KMS-11 (cell line): Measurements from ENCODE around the gene FNIP1.

ENCODE experiments used
- H2AFZ ChIP-seq: fragments of 200-600 bp; sonication (generic); 2 replicates; pipeline ENCODE4 v1.6.1; 2016; ENCODE audit warnings: antibody characterized with exemption, mixed run types, low read depth
- H3K27ac ChIP-seq: fragments of 200-600 bp; sonication (generic); 2 replicates; pipeline ENCODE4 v1.6.1; 2016; ENCODE audit warnings: mild to moderate bottlenecking, mixed run types
- H3K27me3 ChIP-seq: fragments of 200-600 bp; sonication (generic); 2 replicates; pipeline ENCODE4 v1.6.1; 2017; ENCODE audit warnings: mild to moderate bottlenecking, low read depth, mixed run types, moderate library complexity; ENCODE audit not compliant: insufficient read depth
- H3K36me3 ChIP-seq: fragments of 200-600 bp; sonication (generic); 2 replicates; pipeline ENCODE4 v1.6.1; 2017; ENCODE audit warnings: mild to moderate bottlenecking, mixed run types; ENCODE audit not compliant: insufficient read depth
- H3K4me1 ChIP-seq: fragments of 200-600 bp; sonication (generic); 2 replicates; pipeline ENCODE4 v1.6.1; 2016; ENCODE audit warnings: mild to moderate bottlenecking, low read depth, mixed run types; ENCODE audit not compliant: poor library complexity, severe bottlenecking
- H3K4me2 ChIP-seq: fragments of 200-600 bp; sonication (generic); 2 replicates; pipeline ENCODE4 v1.7.0; 2016; ENCODE audit warnings: mild to moderate bottlenecking, mixed run types
- H3K4me3 ChIP-seq: fragments of 200-600 bp; sonication (generic); IDR thresholded peaks from 2 replicates; pipeline ENCODE4 v1.6.1; 2017; ENCODE audit warnings: low read depth, low read length, mixed read lengths; ENCODE audit not compliant: insufficient read depth
- H3K79me2 ChIP-seq: fragments of 200-600 bp; sonication (generic); 2 replicates; pipeline ENCODE4 v1.6.1; 2016; ENCODE audit warnings: low read depth, mixed run types; ENCODE audit not compliant: insufficient read depth
- H3K9ac ChIP-seq: fragments of 200-600 bp; sonication (generic); 2 replicates; pipeline ENCODE4 v1.6.1; 2016; ENCODE audit warnings: mild to moderate bottlenecking, mixed run types
- H4K20me1 ChIP-seq: fragments of 200-600 bp; sonication (generic); 2 replicates; pipeline ENCODE4 v1.6.1; 2016; ENCODE audit warnings: mild to moderate bottlenecking, mixed run types; ENCODE audit not compliant: insufficient read depth
- CTCF ChIP-seq: fragments of 200-600 bp; sonication (generic); conservative IDR thresholded peaks from 2 replicates; pipeline ENCODE4 v1.6.1; 2017; ENCODE audit warnings: low read depth, mild to moderate bottlenecking, antibody characterized with exemption, low read length, moderate library complexity, mixed read lengths

FNIP1 gene

GRCh38 chr5:131671994-131672655 is 124.7 kb downstream of the FNIP1 start:
- Histone ChIP-seq H3K36me3 (no peaks in the 10 kb centered on the region), H2AFZ (no peak overlapping the region), H3K4me1 (peaks cover 6% of the 10 kb centered on the region), H4K20me1 (no peaks in the 10 kb centered on the region), H3K9ac (no peak overlapping the region), H3K4me3 (no peak overlapping the region), H3K79me2 (no peaks in the 10 kb centered on the region), H3K27ac (no peak overlapping the region), H3K4me2 (no peak overlapping the region), H3K27me3 (no peaks in the 10 kb centered on the region)
- no peak for TF ChIP-seq CTCF

GRCh38 chr5:131671409-131671808 is 125.4 kb downstream of the FNIP1 start:
- no peak for TF ChIP-seq CTCF
- H3K27ac ChIP-seq = no peak overlapping the region
- no peak overlapping the region for H3K9ac ChIP-seq
- peaks cover 6% of the 10 kb centered on the region for H3K4me1 ChIP-seq
- H3K36me3 ChIP-seq = no peaks in the 10 kb centered on the region
- H3K4me3 ChIP-seq = no peak overlapping the region
- no peak overlapping the region for H3K4me2 ChIP-seq
- no peaks in the 10 kb centered on the region for H4K20me1 ChIP-seq
- no peaks in the 10 kb centered on the region for H3K27me3 ChIP-seq
- H3K79me2 ChIP-seq = no peaks in the 10 kb centered on the region
- no peak overlapping the region for H2AFZ ChIP-seq

- no peaks in the 10 kb centered on the region for H3K27me3 ChIP-seq
- H3K4me1 ChIP-seq = no peaks in the 10 kb centered on the region
- TF ChIP-seq CTCF = no peak
- no peak overlapping the region for H3K9ac ChIP-seq
- H3K36me3 ChIP-seq = no peaks in the 10 kb centered on the region
- H3K79me2 ChIP-seq = no peaks in the 10 kb centered on the region
- H2AFZ ChIP-seq = no peak overlapping the region
- H3K4me2 ChIP-seq = no peak overlapping the region
- H3K27ac ChIP-seq = no peak overlapping the region
- no peaks in the 10 kb centered on the region for H4K20me1 ChIP-seq
- no peak overlapping the region for H3K4me3 ChIP-seq
These were observed 131.9 kb downstream of the FNIP1 start for GRCh38 chr5:131664929-131665328.

- TF ChIP-seq CTCF = no peak
- H3K27me3 ChIP-seq = no peaks in the 10 kb centered on the region
- H3K27ac ChIP-seq = no peak overlapping the region
- H2AFZ ChIP-seq = no peak overlapping the region
- no peaks in the 10 kb centered on the region for H3K36me3 ChIP-seq
- no peaks in the 10 kb centered on the region for H4K20me1 ChIP-seq
- no peaks in the 10 kb centered on the region for H3K79me2 ChIP-seq
- H3K4me2 ChIP-seq = no peak overlapping the region
- no peak overlapping the region for H3K4me3 ChIP-seq
- no peaks in the 10 kb centered on the region for H3K4me1 ChIP-seq
- H3K9ac ChIP-seq = no peak overlapping the region
These were observed 134.9 kb downstream of the FNIP1 start for GRCh38 chr5:131661933-131662332.
